Panc1 (cell line): Measurements from ENCODE around the gene S100A6. TPM values are rescaled to one million over a fixed set of nuclear protein-coding genes. Genes with fewer than 3 reads are reported as not detected.

Experiments
- ATAC-seq: fragments of 200-7000 bp; cut with Tn5 transposase; 2 replicates; pipeline ENCODE4 v1.9.1; 2020; ENCODE audit warnings: mild to moderate bottlenecking, moderate library complexity
- BruUV-seq: library from RNA; stranded (reverse); fragments of 400-500 nt; replicated peaks from 2 replicates; lab custom pipeline; 2021; lab: Mats Ljungman, UMichigan
- CTCF ChIA-PET: fragments of 300-600 bp; sonication (Branson Sonifier 250); formaldehyde crosslinking; loops from one replicate; lab custom pipeline; 2022; ENCODE audit warnings: antibody characterized with exemption; lab: Charles Lee
- POLR2A ChIA-PET: fragments of 300-600 bp; sonication (Branson Sonifier 250); formaldehyde crosslinking; loops from one replicate; lab custom pipeline; 2022; ENCODE audit warnings: antibody characterized with exemption; lab: Charles Lee
- DNase-seq: peaks from one replicate; pipeline ENCODE4 v3.0.0-alpha.2; 2010; ENCODE audit warnings: low read depth, low spot score
- H3K27ac ChIP-seq: 2 replicates; pipeline ENCODE4 v1.5.1; 2011; ENCODE audit warnings: mild to moderate bottlenecking, low read length, inconsistent platforms
- H3K27me3 ChIP-seq: fragments of 200-500 bp; sonication (Bioruptor generic); 2 replicates; pipeline ENCODE4 v1.6.0; 2014; ENCODE audit warnings: low read length, inconsistent platforms; ENCODE audit not compliant: control insufficient read depth, insufficient read depth
- H3K36me3 ChIP-seq: fragments of 200-500 bp; sonication (Bioruptor generic); 2 replicates; pipeline ENCODE4 v1.5.1; 2014; ENCODE audit warnings: inconsistent platforms, mild to moderate bottlenecking, low read length, moderate library complexity; ENCODE audit not compliant: control insufficient read depth, insufficient read depth
- H3K4me1 ChIP-seq: 2 replicates; pipeline ENCODE4 v1.5.1; 2011; ENCODE audit warnings: inconsistent platforms, mild to moderate bottlenecking, low read length, moderate library complexity; ENCODE audit not compliant: control insufficient read depth, insufficient read depth
- H3K4me3 ChIP-seq, 2 experiments: 2 replicates each; pipeline ENCODE4 v1.5.1; 2011 to 2012; ENCODE audit warnings: low read depth in 2 of 2, low read length in 2 of 2, mild to moderate bottlenecking in 2 of 2, inconsistent platforms in 1 of 2, moderate library complexity in 1 of 2
- H3K9me3 ChIP-seq: fragments of 200-500 bp; sonication (Bioruptor generic); 2 replicates; pipeline ENCODE4 v1.5.1; 2014; ENCODE audit warnings: low read depth, mild to moderate bottlenecking, inconsistent platforms, low read length, moderate library complexity; ENCODE audit not compliant: control insufficient read depth, insufficient read depth
- CTCF ChIP-seq: fragments of 450-650 bp; IDR thresholded peaks from 2 replicates; pipeline ENCODE4 v1.5.1; 2017; ENCODE audit warnings: mild to moderate bottlenecking
- POLR2AphosphoS5 ChIP-seq: IDR thresholded peaks from 2 replicates; pipeline ENCODE4 v1.6.1; 2012; ENCODE audit warnings: mild to moderate bottlenecking, low read depth, low read length, moderate library complexity
- SIN3A ChIP-seq: IDR thresholded peaks from 2 replicates; pipeline ENCODE4 v1.6.1; 2012; ENCODE audit warnings: low read depth, mild to moderate bottlenecking, low read length, moderate library complexity, borderline replicate concordance; ENCODE audit not compliant: insufficient read depth
- TCF7L2 ChIP-seq: IDR thresholded peaks from 2 replicates; pipeline ENCODE4 v1.6.1; 2011; ENCODE audit warnings: mild to moderate bottlenecking, low read depth, low read length, inconsistent platforms
- in situ Hi-C: cut with HindIII; loops from 2 replicates; pipeline ENCODE4 v1.10.0; 2016; ENCODE audit warnings: low sequenced_read_pairs, low pct_unique_long_range_greater_than_20kb
- intact Hi-C: fragments of 100-400 bp; cut with micrococcal nuclease; formaldehyde crosslinking; loops from one replicate; pipeline ENCODE4 v1.10.0; 2022; ENCODE audit not compliant: unreplicated experiment
- total RNA-seq: library from RNA; stranded (reverse); gene quantifications from one replicate; pipeline ENCODE4 v1.2.1, GENCODE V29; 2021; ENCODE audit not compliant: unreplicated experiment
- TF ChIP-seq, protein P1 (sequence below), 2 experiments: IDR thresholded peaks; 2 replicates each; pipeline ENCODE4 v1.6.1; 2011 to 2012; ENCODE audit warnings: low read depth in 2 of 2, control low read depth in 1 of 2, low read length in 1 of 2, mild to moderate bottlenecking in 1 of 2, moderate library complexity in 1 of 2; ENCODE audit not compliant: insufficient read depth in 1 of 2

S100A6 gene
- total RNA-seq, 1 experiment from 2014 or later: 1,986 TPM

DNA sequence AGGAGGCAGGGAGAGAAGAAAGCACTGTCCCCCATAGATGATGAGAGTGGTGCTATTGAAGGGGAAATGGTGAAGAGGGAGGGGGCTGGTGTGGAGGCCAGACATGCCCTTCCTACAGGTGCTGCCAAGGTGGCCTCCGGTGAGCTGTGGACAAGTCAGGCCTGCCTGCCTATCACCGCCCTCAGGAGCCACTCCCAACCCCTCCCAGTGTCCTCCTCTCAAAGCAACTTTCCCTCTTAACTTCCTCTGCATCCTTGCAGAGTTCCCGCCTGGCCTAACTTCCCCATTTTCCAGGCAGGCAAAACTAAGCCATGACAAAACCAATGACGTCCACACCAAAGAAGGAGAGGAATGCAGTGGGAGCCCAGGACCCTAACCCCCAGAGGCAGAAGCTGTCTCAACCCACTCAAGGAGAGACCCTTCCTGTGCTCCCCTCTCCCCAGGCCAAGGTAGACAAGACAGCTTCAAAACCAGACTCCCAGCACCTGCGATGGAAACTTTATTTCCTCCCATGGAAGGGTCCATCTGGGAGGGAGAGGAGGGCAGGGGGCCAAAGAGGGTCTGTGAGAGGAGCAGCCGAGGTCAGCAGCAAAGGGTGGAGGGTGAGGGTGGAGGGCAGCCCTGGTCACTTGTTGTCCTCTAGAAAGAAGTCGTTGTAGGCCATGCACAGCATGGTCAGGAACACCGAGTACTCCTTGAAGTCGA, 1.0 kb upstream of the S100A6 start:
- CTCF ChIA-PET: interaction anchor here (0.6 kb wide), 1 partner anchor 138 kb away, joined by 6 read pairs; no protein-coding TSS in a partner anchor

DNA sequence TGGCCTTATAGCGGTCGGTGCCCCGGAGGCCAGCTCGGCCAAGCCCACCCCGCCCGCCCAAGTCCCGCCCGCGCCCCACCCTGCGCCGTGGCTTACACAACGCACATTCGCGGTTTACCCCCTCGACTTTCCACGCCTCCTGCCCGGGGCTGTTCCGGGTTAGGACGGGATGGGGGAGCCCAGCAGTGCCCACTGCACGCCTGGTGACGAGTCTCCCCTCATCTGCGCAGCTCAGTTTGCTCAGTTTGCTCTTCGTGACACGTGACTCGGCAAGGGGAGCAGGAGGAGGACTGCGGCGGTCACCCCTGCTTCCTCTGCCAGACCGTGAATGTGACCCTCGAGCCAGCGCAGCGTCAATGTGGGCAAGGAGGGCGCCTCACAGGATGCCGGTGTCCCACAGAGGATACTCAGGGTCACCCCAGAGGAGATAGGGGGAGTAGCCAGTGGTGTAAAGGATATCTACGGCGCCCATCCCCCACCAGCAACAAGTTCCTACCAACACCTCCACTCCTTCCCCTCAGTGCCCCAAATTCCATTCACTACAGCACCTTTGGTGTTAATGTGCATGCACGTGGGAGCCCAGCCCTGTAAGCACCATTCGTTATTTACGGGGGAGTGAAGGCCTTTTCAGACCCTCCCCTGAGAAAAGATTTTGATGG, 350 bp upstream of the S100A6 start:
- peaks cover 63% of the 10 kb centered on the region for H3K4me1 ChIP-seq
- intact Hi-C loops: no loop called here

More for the DNA sequence above, 1.0 kb upstream of the S100A6 start:
- TF ChIP-seq SIN3A: no peak
- TF ChIP-seq, protein P1, sequence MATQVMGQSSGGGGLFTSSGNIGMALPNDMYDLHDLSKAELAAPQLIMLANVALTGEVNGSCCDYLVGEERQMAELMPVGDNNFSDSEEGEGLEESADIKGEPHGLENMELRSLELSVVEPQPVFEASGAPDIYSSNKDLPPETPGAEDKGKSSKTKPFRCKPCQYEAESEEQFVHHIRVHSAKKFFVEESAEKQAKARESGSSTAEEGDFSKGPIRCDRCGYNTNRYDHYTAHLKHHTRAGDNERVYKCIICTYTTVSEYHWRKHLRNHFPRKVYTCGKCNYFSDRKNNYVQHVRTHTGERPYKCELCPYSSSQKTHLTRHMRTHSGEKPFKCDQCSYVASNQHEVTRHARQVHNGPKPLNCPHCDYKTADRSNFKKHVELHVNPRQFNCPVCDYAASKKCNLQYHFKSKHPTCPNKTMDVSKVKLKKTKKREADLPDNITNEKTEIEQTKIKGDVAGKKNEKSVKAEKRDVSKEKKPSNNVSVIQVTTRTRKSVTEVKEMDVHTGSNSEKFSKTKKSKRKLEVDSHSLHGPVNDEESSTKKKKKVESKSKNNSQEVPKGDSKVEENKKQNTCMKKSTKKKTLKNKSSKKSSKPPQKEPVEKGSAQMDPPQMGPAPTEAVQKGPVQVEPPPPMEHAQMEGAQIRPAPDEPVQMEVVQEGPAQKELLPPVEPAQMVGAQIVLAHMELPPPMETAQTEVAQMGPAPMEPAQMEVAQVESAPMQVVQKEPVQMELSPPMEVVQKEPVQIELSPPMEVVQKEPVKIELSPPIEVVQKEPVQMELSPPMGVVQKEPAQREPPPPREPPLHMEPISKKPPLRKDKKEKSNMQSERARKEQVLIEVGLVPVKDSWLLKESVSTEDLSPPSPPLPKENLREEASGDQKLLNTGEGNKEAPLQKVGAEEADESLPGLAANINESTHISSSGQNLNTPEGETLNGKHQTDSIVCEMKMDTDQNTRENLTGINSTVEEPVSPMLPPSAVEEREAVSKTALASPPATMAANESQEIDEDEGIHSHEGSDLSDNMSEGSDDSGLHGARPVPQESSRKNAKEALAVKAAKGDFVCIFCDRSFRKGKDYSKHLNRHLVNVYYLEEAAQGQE (IDR thresholded peaks at IDR 0.05; ENCODE audit: insufficient read depth in 1 of 2, low read depth in 2 of 2, low read length in 1 of 2): no peak
- no peak for TF ChIP-seq CTCF
- no peak for TF ChIP-seq TCF7L2
- no peak for TF ChIP-seq POLR2AphosphoS5
- intact Hi-C loops (no loop called here), in situ Hi-C loops (no loop called here)
- Histone ChIP-seq H3K4me1 (peaks cover 69% of the 10 kb centered on the region), H3K27me3 (no peaks in the 10 kb centered on the region), H3K27ac (peak overlapping the region; percentile 96), H3K36me3 (no peaks in the 10 kb centered on the region; the same call in 1 of the 2 replicates), H3K4me3 (peak overlapping the region; percentile 75 to 86), H3K9me3 (no peaks in the 10 kb centered on the region)
- no TSS peak for BruUV-seq
- ATAC-seq (no peak), DNase-seq (no peak)
- POLR2A ChIA-PET: no interaction called here

More for the DNA sequence above, 350 bp upstream of the S100A6 start:
- CTCF ChIA-PET: interaction anchor here (0.6 to 2.2 kb wide), 4 partner anchors 8 to 36 kb away, joined by 3 to 9 read pairs (median 8); no protein-coding TSS in a partner anchor
- Histone ChIP-seq H3K9me3 (no peaks in the 10 kb centered on the region), H3K4me3 (peak overlapping the region; percentile 75 to 86), H3K36me3 (no peaks in the 10 kb centered on the region; the same call in 1 of the 2 replicates), H3K27ac (peak overlapping the region; percentile 96), H3K27me3 (no peaks in the 10 kb centered on the region)
- in situ Hi-C loops: no loop called here
- TF ChIP-seq CTCF (no peak), TCF7L2 (no peak), POLR2AphosphoS5 (peak; percentile 18; the same call in 1 of the 2 replicates), SIN3A (peak; percentile 61; the same call in 1 of the 2 replicates)
- TF ChIP-seq, protein P1 (IDR thresholded peaks at IDR 0.05; ENCODE audit: insufficient read depth in 1 of 2, low read depth in 2 of 2, low read length in 1 of 2): no peak
- POLR2A ChIA-PET: interaction anchor here (0.8 to 1.5 kb wide), 3 partner anchors 9 to 32 kb away, joined by 3 to 9 read pairs (median 6); partner anchors contain the start of gene S100A4
- no TSS peak for BruUV-seq
- DNase-seq: no peak
- ATAC-seq: peak; percentile 70
